ENCODE measurements around the gene METAP1D. TPM values are rescaled to one million over a fixed set of nuclear protein-coding genes. Genes with fewer than 3 reads are reported as not detected.
A peak's percentile ranks its signal among the peaks of the same experiment; 100 is the strongest.
"Not testable (repeated sequence)": the region's sequence is repeated elsewhere in the genome, so short reads cannot be mapped to it uniquely, and the experiment has no call there.

The METAP1D gene
- total RNA-seq, 1 donor from 2014 or later = 10.4 TPM

GRCh38 chr2:172109256-172109987 lies 109.7 kb downstream of the METAP1D start:
- H3K4me3 Mint-ChIP-seq = no peak overlapping the region
- no peaks in the 10 kb centered on the region for H3K4me1 Mint-ChIP-seq (ENCODE audit: unreplicated experiment)
- no peak overlapping the region for H3K27ac Mint-ChIP-seq
- no peaks in the 10 kb centered on the region for H3K9me3 Mint-ChIP-seq
- H3K27me3 Mint-ChIP-seq = peaks cover 55% of the 10 kb centered on the region
- no peak for TF ChIP-seq CTCF (conservative IDR thresholded peaks at IDR 0.05)
- DNase-seq (ENCODE audit: extremely low spot score, unreplicated experiment) = no peak
- H3K36me3 Mint-ChIP-seq = no peaks in the 10 kb centered on the region

GRCh38 chr2:172109988-172110811 lies 110.4 kb downstream of the METAP1D start:
- TF ChIP-seq CTCF (conservative IDR thresholded peaks at IDR 0.05) = no peak
- Mint-ChIP-seq H3K36me3 (no peaks in the 10 kb centered on the region), H3K9me3 (no peaks in the 10 kb centered on the region), H3K27me3 (peaks cover 52% of the 10 kb centered on the region), H3K27ac (no peak overlapping the region), H3K4me1 (ENCODE audit: unreplicated experiment) (no peaks in the 10 kb centered on the region), H3K4me3 (no peak overlapping the region)
- DNase-seq (ENCODE audit: extremely low spot score, unreplicated experiment) = no peak

- Mint-ChIP-seq H3K36me3 (no peaks in the 10 kb centered on the region), H3K4me3 (no peak overlapping the region), H3K4me1 (ENCODE audit: unreplicated experiment) (no peaks in the 10 kb centered on the region), H3K27me3 (peaks cover 27% of the 10 kb centered on the region), H3K27ac (no peak overlapping the region), H3K9me3 (no peaks in the 10 kb centered on the region)
- no peak for DNase-seq (ENCODE audit: extremely low spot score, unreplicated experiment)
- TF ChIP-seq CTCF (conservative IDR thresholded peaks at IDR 0.05) = peak; percentile 75
Measured at GRCh38 chr2:172113617-172114016, 113.9 kb downstream of the METAP1D start.

GRCh38 chr2:172114176-172114575 lies 114.4 kb downstream of the METAP1D start:
- H3K36me3 Mint-ChIP-seq; H3K4me1 Mint-ChIP-seq (ENCODE audit: unreplicated experiment); H3K27ac Mint-ChIP-seq; DNase-seq (ENCODE audit: extremely low spot score, unreplicated experiment); H3K4me3 Mint-ChIP-seq; H3K9me3 Mint-ChIP-seq: not testable (repeated sequence)
- H3K27me3 Mint-ChIP-seq = peaks cover 29% of the 10 kb centered on the region

GRCh38 chr2:172114579-172114978 lies 114.8 kb downstream of the METAP1D start:
- Mint-ChIP-seq H3K36me3 (no peaks in the 10 kb centered on the region), H3K9me3 (no peaks in the 10 kb centered on the region), H3K4me1 (ENCODE audit: unreplicated experiment) (no peaks in the 10 kb centered on the region), H3K27me3 (peaks cover 27% of the 10 kb centered on the region), H3K4me3 (no peak overlapping the region), H3K27ac (no peak overlapping the region)
- no peak for DNase-seq (ENCODE audit: extremely low spot score, unreplicated experiment)
- no peak for TF ChIP-seq CTCF (conservative IDR thresholded peaks at IDR 0.05)

- no peak for DNase-seq (ENCODE audit: extremely low spot score, unreplicated experiment)
- Mint-ChIP-seq H3K4me3 (no peak overlapping the region), H3K36me3 (no peaks in the 10 kb centered on the region), H3K9me3 (no peaks in the 10 kb centered on the region), H3K27me3 (peaks cover 25% of the 10 kb centered on the region), H3K27ac (no peak overlapping the region), H3K4me1 (ENCODE audit: unreplicated experiment) (no peaks in the 10 kb centered on the region)
- no peak for TF ChIP-seq CTCF (conservative IDR thresholded peaks at IDR 0.05)
Measured at GRCh38 chr2:172116107-172116506, 116.4 kb downstream of the METAP1D start.
